ENCODE results near the gene VCAN.

DNA sequence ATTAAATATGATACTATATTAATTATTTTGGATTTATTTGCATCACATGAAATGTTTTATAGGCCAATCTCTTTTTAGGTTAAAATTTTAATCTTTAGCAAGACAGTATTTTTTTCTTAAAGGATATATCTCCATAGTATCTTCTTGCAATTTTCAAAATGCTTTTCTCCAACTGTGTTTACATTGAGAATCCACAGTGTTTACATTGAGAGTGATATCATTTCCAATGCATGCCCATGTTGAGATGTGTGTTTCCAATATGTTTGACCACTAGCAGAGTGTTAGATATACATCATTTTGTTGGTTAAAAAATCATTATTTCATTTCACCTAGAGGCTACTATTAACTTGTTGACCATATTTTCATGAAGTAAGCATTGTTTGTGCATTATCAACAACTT, 17.3 kb downstream of the VCAN start:
- no peak for TF ChIP-seq POLR2A (IDR thresholded peaks at IDR 0.05; ENCODE audit: extremely low read depth, insufficient read length)
- TF ChIP-seq, protein P1, sequence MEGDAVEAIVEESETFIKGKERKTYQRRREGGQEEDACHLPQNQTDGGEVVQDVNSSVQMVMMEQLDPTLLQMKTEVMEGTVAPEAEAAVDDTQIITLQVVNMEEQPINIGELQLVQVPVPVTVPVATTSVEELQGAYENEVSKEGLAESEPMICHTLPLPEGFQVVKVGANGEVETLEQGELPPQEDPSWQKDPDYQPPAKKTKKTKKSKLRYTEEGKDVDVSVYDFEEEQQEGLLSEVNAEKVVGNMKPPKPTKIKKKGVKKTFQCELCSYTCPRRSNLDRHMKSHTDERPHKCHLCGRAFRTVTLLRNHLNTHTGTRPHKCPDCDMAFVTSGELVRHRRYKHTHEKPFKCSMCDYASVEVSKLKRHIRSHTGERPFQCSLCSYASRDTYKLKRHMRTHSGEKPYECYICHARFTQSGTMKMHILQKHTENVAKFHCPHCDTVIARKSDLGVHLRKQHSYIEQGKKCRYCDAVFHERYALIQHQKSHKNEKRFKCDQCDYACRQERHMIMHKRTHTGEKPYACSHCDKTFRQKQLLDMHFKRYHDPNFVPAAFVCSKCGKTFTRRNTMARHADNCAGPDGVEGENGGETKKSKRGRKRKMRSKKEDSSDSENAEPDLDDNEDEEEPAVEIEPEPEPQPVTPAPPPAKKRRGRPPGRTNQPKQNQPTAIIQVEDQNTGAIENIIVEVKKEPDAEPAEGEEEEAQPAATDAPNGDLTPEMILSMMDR (IDR thresholded peaks at IDR 0.05; ENCODE audit: low read depth, low read length) = no peak

All from NB4 (cell line).